Measurements from ENCODE around the gene TMEM147. TPM values are rescaled to one million over a fixed set of nuclear protein-coding genes. Genes with fewer than 3 reads are reported as not detected.

TMEM147 gene
- total and polyA plus RNA-seq, 2 of the 13 experiments (the other 11 are each of a cell fraction or from before 2014, with no cell fraction given), result 141 to 176 TPM

DNA sequence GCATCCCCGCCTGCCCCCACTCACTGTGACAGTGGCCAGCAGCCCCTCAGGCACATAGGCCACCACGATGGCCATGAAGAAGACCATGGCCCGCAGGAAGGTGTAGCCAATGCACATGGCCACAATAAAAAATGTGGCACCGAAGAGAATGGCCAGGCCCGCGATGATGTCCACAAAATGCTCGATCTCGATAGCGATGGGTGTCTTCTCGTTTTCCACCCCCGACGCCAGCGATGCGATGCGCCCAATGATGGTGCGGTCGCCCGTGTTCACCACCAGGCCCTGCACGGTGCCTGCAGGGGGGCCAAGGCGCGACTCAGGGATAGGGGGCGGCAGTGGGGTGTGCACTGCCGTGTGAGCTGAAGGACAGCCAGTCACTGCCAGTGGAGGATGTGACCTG, 14.4 kb downstream of the TMEM147 start (continued):
- no peak for TF ChIP-seq ZNF878 (CRISPR knock-in tag; IDR thresholded peaks at IDR 0.05)

DNA sequence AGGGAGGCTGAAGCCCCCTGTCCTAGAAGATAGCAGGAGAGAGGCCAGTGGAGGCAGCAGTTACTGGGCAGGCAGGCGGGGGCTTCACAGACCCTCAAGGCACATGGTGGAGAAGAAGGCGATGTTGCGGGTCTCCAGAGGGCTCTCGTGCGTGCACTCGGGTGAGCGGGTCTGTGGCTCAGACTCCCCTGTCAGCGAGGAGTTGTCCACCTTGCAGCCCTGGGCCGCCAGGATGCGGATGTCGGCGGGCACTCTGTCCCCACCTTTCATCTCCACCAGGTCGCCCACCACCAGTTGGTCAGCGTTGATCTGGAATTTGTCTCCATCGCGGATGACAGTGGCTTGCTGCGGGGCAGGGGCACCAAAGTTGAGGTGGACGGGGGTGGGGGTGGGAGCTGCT, 14.8 kb downstream of the TMEM147 start:
- 67% methylated on average over 16 of the region's 18 CpGs for WGBS (ENCODE audit: low lambda C conversion rate)
- DNase-seq (ENCODE audit: low spot score), result no peak
- no TSS peak for BruUV-seq (replicated peaks)

More for the DNA sequence above, 14.8 kb downstream of the TMEM147 start:
- intact Hi-C loops (cut with micrococcal nuclease; ENCODE audit: unreplicated experiment) (no loop called here), in situ Hi-C loops (cut with HindIII; ENCODE audit: extremely low pct_ligation_motif_present, low pct_unique_long_range_greater_than_20kb) (no loop called here)
- Histone ChIP-seq H3K27me3 (ENCODE audit: control insufficient read depth in 1 of 2, insufficient read depth in 2 of 2, low read length in 2 of 2) (peaks cover 1 to 42% of the 10 kb centered on the region in 2 experiments; a peak in 3 of 5 replicates), H3K36me3 (replicated peaks in 1 of 2; ENCODE audit: control insufficient read depth in 1 of 2, insufficient read depth in 2 of 2, low read length in 2 of 2) (no peaks in the 10 kb centered on the region), H4K20me1 (ENCODE audit: insufficient read depth, low read length) (no peaks in the 10 kb centered on the region), H3K9ac (ENCODE audit: insufficient read depth, low read depth, low read length) (no peak overlapping the region), H3K9me3 (ENCODE audit: low read length) (no peaks in the 10 kb centered on the region), H3K4me1 (ENCODE audit: insufficient read depth, low read length) (peaks cover 29% of the 10 kb centered on the region), H3K79me2 (ENCODE audit: insufficient read depth, low read length) (no peaks in the 10 kb centered on the region), H2AFZ (ENCODE audit: low read length) (no peak overlapping the region), H3K4me2 (ENCODE audit: low read depth, low read length) (no peak overlapping the region), H3K27ac (ENCODE audit: extremely low read length, insufficient read depth, low read length) (no peak overlapping the region), H3K4me3 (replicated peaks in 1 of 3; ENCODE audit: insufficient read depth in 1 of 3, low read depth in 2 of 3, low read length in 3 of 3) (no peak overlapping the region)
- ATAC-seq, result no peak
- TF ChIP-seq SPEN (CRISPR knock-in tag; IDR thresholded peaks at IDR 0.05; ENCODE audit: low read depth) (no peak), ZZZ3 (CRISPR knock-in tag; IDR thresholded peaks at IDR 0.05; ENCODE audit: borderline replicate concordance) (no peak), PAWR (CRISPR knock-in tag; IDR thresholded peaks at IDR 0.05; ENCODE audit: borderline replicate concordance) (no peak), ZNF350 (CRISPR knock-in tag; IDR thresholded peaks at IDR 0.05; ENCODE audit: borderline replicate concordance, low read depth) (no peak), ZNF570 (CRISPR knock-in tag; IDR thresholded peaks at IDR 0.05; ENCODE audit: borderline replicate concordance) (no peak), ZNF557 (CRISPR knock-in tag; IDR thresholded peaks at IDR 0.05) (no peak), POLR2AphosphoS2 (IDR thresholded peaks at IDR 0.05; ENCODE audit: low read depth, low read length) (no peak), ZNF598 (CRISPR knock-in tag; IDR thresholded peaks at IDR 0.05; ENCODE audit: borderline replicate concordance) (no peak), ZNF256 (CRISPR knock-in tag; conservative IDR thresholded peaks at IDR 0.05) (no peak), THYN1 (CRISPR knock-in tag; IDR thresholded peaks at IDR 0.05; ENCODE audit: borderline replicate concordance, low read depth) (no peak)
- TF ChIP-seq, protein P1, sequence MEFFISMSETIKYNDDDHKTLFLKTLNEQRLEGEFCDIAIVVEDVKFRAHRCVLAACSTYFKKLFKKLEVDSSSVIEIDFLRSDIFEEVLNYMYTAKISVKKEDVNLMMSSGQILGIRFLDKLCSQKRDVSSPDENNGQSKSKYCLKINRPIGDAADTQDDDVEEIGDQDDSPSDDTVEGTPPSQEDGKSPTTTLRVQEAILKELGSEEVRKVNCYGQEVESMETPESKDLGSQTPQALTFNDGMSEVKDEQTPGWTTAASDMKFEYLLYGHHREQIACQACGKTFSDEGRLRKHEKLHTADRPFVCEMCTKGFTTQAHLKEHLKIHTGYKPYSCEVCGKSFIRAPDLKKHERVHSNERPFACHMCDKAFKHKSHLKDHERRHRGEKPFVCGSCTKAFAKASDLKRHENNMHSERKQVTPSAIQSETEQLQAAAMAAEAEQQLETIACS (CRISPR knock-in tag; IDR thresholded peaks at IDR 0.05), result no peak
- TF ChIP-seq, protein P2, sequence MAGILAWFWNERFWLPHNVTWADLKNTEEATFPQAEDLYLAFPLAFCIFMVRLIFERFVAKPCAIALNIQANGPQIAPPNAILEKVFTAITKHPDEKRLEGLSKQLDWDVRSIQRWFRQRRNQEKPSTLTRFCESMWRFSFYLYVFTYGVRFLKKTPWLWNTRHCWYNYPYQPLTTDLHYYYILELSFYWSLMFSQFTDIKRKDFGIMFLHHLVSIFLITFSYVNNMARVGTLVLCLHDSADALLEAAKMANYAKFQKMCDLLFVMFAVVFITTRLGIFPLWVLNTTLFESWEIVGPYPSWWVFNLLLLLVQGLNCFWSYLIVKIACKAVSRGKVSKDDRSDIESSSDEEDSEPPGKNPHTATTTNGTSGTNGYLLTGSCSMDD (CRISPR knock-in tag; IDR thresholded peaks at IDR 0.05), result no peak
- TF ChIP-seq, protein P3, sequence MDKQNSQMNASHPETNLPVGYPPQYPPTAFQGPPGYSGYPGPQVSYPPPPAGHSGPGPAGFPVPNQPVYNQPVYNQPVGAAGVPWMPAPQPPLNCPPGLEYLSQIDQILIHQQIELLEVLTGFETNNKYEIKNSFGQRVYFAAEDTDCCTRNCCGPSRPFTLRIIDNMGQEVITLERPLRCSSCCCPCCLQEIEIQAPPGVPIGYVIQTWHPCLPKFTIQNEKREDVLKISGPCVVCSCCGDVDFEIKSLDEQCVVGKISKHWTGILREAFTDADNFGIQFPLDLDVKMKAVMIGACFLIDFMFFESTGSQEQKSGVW (CRISPR knock-in tag; IDR thresholded peaks at IDR 0.05; ENCODE audit: borderline replicate concordance), result no peak
- TF ChIP-seq, protein P4, sequence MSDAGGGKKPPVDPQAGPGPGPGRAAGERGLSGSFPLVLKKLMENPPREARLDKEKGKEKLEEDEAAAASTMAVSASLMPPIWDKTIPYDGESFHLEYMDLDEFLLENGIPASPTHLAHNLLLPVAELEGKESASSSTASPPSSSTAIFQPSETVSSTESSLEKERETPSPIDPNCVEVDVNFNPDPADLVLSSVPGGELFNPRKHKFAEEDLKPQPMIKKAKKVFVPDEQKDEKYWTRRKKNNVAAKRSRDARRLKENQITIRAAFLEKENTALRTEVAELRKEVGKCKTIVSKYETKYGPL (CRISPR knock-in tag; IDR thresholded peaks at IDR 0.05), result no peak
- no peak for FAIRE-seq
- POLR2A ChIA-PET, result no interaction called here
- CTCF ChIA-PET (ENCODE audit: low intra/inter-chr PET ratio, low total read pairs), result no interaction called here

All from HepG2 (cell line).